ENCODE measurements around the gene ZDHHC17. TPM values are rescaled to one million over a fixed set of nuclear protein-coding genes. Genes with fewer than 3 reads are reported as not detected.
A peak's percentile ranks its signal among the peaks of the same experiment; 100 is the strongest.

Gene ZDHHC17
- polyA plus RNA-seq, 1 experiment = 34.5 TPM

- no peak for DNase-seq (ENCODE audit: low read depth)
- no peak for TF ChIP-seq CTCF (IDR thresholded peaks at IDR 0.05; ENCODE audit: insufficient read depth, low read depth, low read length)
- POLR2A ChIA-PET = interaction anchor here (0.7 to 0.9 kb wide), 2 partner anchors 17 to 76 kb away, joined by 3 to 4 read pairs; no protein-coding TSS in a partner anchor
- CTCF ChIA-PET = interaction anchor here (0.7 to 2.1 kb wide), 9 partner anchors 9 to 166 kb away, joined by 3 to 14 read pairs (median 4); partner anchors contain the start of gene CSRP2
- H3K36me3 ChIP-seq (ENCODE audit: control insufficient read depth, insufficient read depth, low read length) = no peaks in the 10 kb centered on the region
- H3K4me3 ChIP-seq (ENCODE audit: low read depth, low read length) = no peak overlapping the region
- no peaks in the 10 kb centered on the region for H3K27me3 ChIP-seq (ENCODE audit: control insufficient read depth, insufficient read depth, low read length)
Observed at GRCh38 chr12:76866151-76866567, 102.2 kb downstream of the ZDHHC17 start.

- CTCF ChIA-PET = interaction anchor here (1.1 to 2.1 kb wide), 7 partner anchors 9 to 166 kb away, joined by 3 to 14 read pairs (median 7); partner anchors contain the start of gene CSRP2
- peak; percentile 68 for DNase-seq (ENCODE audit: low read depth)
- POLR2A ChIA-PET = interaction anchor here (0.9 kb wide), 1 partner anchor 76 kb away, joined by 3 read pairs; no protein-coding TSS in a partner anchor
- no peaks in the 10 kb centered on the region for H3K27me3 ChIP-seq (ENCODE audit: control insufficient read depth, insufficient read depth, low read length)
- TF ChIP-seq CTCF (IDR thresholded peaks at IDR 0.05; ENCODE audit: insufficient read depth, low read depth, low read length) = no peak
- no peaks in the 10 kb centered on the region for H3K36me3 ChIP-seq (ENCODE audit: control insufficient read depth, insufficient read depth, low read length)
- H3K4me3 ChIP-seq (ENCODE audit: low read depth, low read length) = no peak overlapping the region
Observed at GRCh38 chr12:76866726-76867125, 102.8 kb downstream of the ZDHHC17 start.

- CTCF ChIA-PET = interaction anchor here (0.6 to 2.1 kb wide), 7 partner anchors 9 to 391 kb away, joined by 3 to 5 read pairs (median 3); partner anchors contain the start of gene CSRP2
- DNase-seq (ENCODE audit: low read depth) = no peak
- Histone ChIP-seq H3K4me3 (ENCODE audit: low read depth, low read length) (no peak overlapping the region), H3K36me3 (ENCODE audit: control insufficient read depth, insufficient read depth, low read length) (no peaks in the 10 kb centered on the region), H3K27me3 (ENCODE audit: control insufficient read depth, insufficient read depth, low read length) (no peaks in the 10 kb centered on the region)
- POLR2A ChIA-PET = no interaction called here
- no peak for TF ChIP-seq CTCF (IDR thresholded peaks at IDR 0.05; ENCODE audit: insufficient read depth, low read depth, low read length)
Observed at GRCh38 chr12:76871082-76871481, 107.2 kb downstream of the ZDHHC17 start.

GRCh38 chr12:76871742-76872141 is 107.8 kb downstream of the ZDHHC17 start:
- H3K4me3 ChIP-seq (ENCODE audit: low read depth, low read length) = no peak overlapping the region
- CTCF ChIA-PET = interaction anchor here (1.1 to 2.1 kb wide), 3 partner anchors 8 to 51 kb away, joined by 3 to 5 read pairs (median 3); partner anchors contain the start of gene CSRP2
- POLR2A ChIA-PET = no interaction called here
- no peak for DNase-seq (ENCODE audit: low read depth)
- no peaks in the 10 kb centered on the region for H3K36me3 ChIP-seq (ENCODE audit: control insufficient read depth, insufficient read depth, low read length)
- TF ChIP-seq CTCF (IDR thresholded peaks at IDR 0.05; ENCODE audit: insufficient read depth, low read depth, low read length) = no peak
- H3K27me3 ChIP-seq (ENCODE audit: control insufficient read depth, insufficient read depth, low read length) = no peaks in the 10 kb centered on the region

- ChIA-PET POLR2A (no interaction called here), CTCF (no interaction called here)
- Histone ChIP-seq H3K4me3 (ENCODE audit: low read depth, low read length) (no peak overlapping the region), H3K27me3 (ENCODE audit: control insufficient read depth, insufficient read depth, low read length) (no peaks in the 10 kb centered on the region), H3K36me3 (ENCODE audit: control insufficient read depth, insufficient read depth, low read length) (no peaks in the 10 kb centered on the region)
- DNase-seq (ENCODE audit: low read depth) = no peak
- no peak for TF ChIP-seq CTCF (IDR thresholded peaks at IDR 0.05; ENCODE audit: insufficient read depth, low read depth, low read length)
Observed at GRCh38 chr12:76872415-76872814, 108.5 kb downstream of the ZDHHC17 start.

Measured in BJ (cell line).